C4-2B (cell line): ENCODE results near the gene SH2D3C.
"Not testable (repeated sequence)": the region's sequence is repeated elsewhere in the genome, so short reads cannot be mapped to it uniquely, and the experiment has no call there.

ENCODE experiments used
- H3K27ac ChIP-seq: fragments of 450-650 bp; 2 replicates; pipeline ENCODE4 v1.5.1; 2017
- ZFX ChIP-seq: fragments of 450-650 bp; IDR thresholded peaks from 2 replicates; pipeline ENCODE4 v1.6.1; 2017
- TF ChIP-seq, protein P1 (sequence below): fragments of 450-650 bp; conservative IDR thresholded peaks from 2 replicates; pipeline ENCODE4 v1.5.1; 2017; ENCODE audit warnings: mild to moderate bottlenecking

The SH2D3C gene

DNA sequence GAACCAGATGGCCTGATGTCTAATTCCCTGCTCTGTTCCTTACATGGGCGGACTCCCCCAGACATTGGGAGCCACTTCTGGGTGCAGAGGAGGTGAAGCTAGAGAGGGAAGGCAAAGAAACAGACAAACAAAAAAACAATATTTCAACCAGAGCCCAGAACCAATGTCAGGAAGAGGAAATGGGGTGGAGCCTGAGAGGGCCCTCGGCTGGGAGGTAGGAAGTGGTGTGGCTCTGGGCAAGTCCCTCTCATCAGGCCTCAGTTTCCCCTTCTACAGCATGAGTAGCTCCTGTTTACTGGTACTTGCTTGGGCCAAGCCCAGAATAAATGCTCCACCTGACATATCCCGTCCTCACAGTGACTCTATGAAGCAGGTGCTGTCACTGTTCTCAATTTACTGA is 11.1 kb downstream of the SH2D3C start:
- no peak overlapping the region for H3K27ac ChIP-seq
- TF ChIP-seq, protein P1, sequence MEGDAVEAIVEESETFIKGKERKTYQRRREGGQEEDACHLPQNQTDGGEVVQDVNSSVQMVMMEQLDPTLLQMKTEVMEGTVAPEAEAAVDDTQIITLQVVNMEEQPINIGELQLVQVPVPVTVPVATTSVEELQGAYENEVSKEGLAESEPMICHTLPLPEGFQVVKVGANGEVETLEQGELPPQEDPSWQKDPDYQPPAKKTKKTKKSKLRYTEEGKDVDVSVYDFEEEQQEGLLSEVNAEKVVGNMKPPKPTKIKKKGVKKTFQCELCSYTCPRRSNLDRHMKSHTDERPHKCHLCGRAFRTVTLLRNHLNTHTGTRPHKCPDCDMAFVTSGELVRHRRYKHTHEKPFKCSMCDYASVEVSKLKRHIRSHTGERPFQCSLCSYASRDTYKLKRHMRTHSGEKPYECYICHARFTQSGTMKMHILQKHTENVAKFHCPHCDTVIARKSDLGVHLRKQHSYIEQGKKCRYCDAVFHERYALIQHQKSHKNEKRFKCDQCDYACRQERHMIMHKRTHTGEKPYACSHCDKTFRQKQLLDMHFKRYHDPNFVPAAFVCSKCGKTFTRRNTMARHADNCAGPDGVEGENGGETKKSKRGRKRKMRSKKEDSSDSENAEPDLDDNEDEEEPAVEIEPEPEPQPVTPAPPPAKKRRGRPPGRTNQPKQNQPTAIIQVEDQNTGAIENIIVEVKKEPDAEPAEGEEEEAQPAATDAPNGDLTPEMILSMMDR = no peak
- no peak for TF ChIP-seq ZFX

DNA sequence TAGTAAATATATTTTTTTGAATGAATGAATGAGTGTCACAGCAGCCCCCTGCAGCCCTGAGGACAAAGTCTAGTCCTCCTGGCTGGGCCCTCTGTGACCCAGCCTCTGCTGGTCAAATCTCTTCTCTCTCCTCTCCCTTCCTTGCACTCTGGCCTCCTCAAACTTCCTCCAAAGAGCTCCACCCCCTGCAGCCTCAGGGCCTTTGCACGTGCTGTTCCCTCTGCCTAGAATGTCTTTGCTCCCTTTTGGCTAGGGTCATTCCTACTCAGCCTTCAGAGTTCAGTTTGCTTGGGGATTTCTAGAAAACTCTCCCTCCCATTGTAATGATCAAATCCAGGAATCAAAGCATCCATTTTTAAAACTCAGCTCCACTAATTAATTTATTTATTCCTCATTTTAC is 13.0 kb downstream of the SH2D3C start:
- H3K27ac ChIP-seq = no peak overlapping the region
- TF ChIP-seq, protein P1 = no peak
- no peak for TF ChIP-seq ZFX

DNA sequence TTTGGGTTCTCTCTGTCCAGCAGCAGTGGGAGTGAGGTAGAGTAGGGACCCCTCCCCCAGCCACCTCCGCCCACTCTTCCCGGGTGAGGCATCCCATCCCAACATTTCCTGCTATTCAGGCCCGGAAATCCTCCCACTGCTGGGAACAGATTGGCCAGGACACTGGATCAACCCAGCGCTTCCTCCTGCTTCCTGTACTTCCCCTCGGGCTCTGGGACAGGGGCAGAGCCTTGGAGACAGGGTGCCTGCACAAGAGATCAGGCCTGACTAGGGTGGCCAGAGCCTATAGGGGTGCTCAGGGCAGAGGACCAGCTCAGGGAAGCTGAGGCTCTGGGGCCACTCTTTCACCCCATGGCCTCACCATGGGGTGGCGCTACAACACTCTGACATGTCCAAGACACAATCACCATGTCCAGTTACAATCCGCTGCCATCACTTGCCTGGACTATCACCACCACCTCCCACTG is 14.5 kb downstream of the SH2D3C start:
- TF ChIP-seq, protein P1 = no peak
- no peak for TF ChIP-seq ZFX
- H3K27ac ChIP-seq = no peak overlapping the region

DNA sequence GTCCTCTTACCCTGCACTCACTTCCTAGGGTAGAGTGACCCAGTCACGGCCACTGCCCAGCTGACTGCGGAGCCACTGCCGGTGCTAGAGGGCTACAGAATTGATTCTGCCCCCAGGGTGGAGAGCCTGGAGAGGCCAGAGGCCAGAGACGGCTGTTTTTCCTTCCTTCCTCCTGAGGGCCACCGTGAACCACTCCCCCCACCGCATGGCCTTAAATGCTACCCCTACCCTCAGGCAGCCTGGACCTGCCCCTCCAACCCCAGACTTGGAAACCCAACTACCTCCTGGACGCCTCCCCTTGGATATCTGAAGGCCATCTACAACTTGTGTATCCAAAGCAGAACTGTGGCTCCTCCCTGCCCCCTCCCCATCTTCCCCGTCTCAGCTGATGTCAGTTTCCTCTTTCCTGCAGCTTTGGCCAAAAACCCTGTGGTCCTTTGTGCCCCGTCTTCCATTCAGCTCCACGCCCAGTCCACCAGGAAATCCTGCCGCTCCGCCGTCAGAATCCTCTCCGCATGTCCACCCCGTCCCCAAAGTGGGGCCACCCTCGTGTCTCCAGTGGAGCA is 16.3 kb downstream of the SH2D3C start:
- no peak for TF ChIP-seq ZFX
- TF ChIP-seq, protein P1 = no peak

DNA sequence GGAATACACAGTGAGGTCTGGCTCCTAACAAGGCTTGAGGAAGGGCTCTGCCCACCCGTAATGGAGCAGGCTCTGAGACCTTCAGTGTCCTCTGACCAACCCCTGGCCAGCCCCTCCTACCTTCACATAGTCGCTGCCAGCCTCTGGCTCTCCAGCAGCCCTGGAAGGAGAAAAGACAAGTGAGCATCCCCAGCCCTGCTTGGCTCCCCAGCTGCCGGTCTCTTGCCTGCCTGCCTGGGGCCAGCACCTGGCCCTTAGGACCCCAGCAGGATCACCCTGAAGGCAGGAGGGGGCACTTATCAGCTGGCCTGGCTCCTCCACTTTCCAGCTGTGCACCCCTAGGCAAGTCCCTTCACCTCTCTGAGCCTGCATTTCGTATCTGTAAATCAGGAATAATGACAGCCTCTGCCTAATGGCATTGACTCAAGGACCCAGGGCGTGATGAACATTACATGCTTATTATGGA is 16.9 kb downstream of the SH2D3C start:
- TF ChIP-seq, protein P1 = no peak
- TF ChIP-seq ZFX = no peak
- no peak overlapping the region for H3K27ac ChIP-seq

More for the DNA sequence above, 16.3 kb downstream of the SH2D3C start:
- no peak overlapping the region for H3K27ac ChIP-seq

DNA sequence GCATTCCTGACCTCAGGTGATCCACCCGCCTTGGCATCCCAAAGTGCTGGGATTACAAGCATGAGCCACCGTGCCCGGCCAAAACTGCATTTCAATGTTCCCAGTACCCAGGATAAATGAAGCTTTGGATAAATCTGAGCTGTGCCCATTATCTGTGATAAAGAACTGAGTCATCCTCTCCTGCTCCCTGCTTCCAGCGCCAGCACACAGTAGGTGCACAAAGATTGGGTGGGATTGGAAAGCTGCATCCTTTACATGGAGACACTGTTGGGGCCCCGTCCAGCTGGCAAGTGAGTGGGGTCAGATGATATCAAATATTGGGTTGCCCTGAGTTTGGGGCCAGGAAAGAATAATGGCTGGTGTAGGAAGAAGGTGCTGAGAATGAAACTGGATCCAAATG is 17.4 kb downstream of the SH2D3C start:
- no peak for TF ChIP-seq ZFX
- TF ChIP-seq, protein P1 = no peak
- no peak overlapping the region for H3K27ac ChIP-seq

DNA sequence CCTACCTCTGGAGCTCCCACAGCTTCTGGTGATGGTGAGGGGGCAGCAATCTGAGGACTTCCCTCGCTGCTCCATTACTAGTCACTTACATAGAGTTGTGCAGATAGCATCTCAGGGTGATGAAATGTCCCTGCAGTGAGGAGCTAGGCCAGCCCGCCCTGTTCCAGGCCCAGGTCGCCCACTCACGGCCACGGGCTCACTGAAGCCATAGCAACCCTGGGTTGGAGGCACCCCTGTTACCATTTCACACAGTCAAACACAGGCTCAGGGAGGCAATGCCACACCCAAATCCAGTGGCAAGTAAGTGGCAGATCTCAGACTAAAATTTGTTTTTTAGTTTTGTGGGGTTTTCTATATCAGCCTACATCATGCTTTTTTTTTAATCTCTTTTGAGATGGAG is 19.6 kb downstream of the SH2D3C start:
- H3K27ac ChIP-seq = no peak overlapping the region
- TF ChIP-seq, protein P1 = no peak
- TF ChIP-seq ZFX = no peak

DNA sequence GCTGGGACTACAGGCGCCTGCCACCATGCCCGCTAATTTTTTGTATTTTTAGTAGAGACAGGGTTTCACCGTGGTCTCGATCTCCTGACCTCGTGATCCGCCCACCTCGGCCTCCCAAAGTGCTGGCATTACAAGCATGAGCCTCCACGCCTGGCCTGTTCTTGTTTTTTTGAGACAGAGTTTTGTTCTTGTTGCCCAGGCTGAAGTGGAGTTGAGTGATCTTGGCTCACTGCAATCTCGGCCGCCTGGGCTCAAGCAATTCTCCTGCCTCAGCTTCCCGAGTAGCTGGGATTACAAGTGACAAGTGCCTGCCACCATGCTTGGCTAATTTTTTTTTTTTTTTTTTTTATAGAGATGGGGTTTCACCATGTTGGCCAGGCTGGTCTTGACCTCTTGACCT is 21.7 kb downstream of the SH2D3C start:
- H3K27ac ChIP-seq = not testable (repeated sequence)
